OCI-LY3 (cell line): ENCODE measurements around the gene RPS23.

Experiments
- CTCF ChIP-seq: fragments of 200-600, 300-600 bp; sonication (generic); IDR thresholded peaks from 2 replicates; pipeline ENCODE4 v1.5.1; 2014; ENCODE audit warnings: antibody characterized with exemption, low read length, low read depth
- EZH2phosphoT487 ChIP-seq: fragments of 200-600 bp; shearing (Covaris generic); IDR thresholded peaks from 2 replicates; pipeline ENCODE4 v1.6.1; 2018; ENCODE audit warnings: antibody characterized with exemption, mixed run types, low read depth

GRCh38 chr5:82319651-82320376 is 41.7 kb upstream of the RPS23 start:
- TF ChIP-seq CTCF (no peak), EZH2phosphoT487 (no peak)
